T-helper 17 cell (primary cell): ENCODE data around the gene OR2V2. TPM values are rescaled to one million over a fixed set of nuclear protein-coding genes. Genes with fewer than 3 reads are reported as not detected.
A peak's percentile ranks its signal among the peaks of the same experiment; 100 is the strongest.

Experiments used
- ATAC-seq: fragments of 150-1000 bp; cut with Tn5 transposase; 2 replicates; pipeline ENCODE4 v1.10.0; 2021; ENCODE audit warnings: mild to moderate bottlenecking, moderate library complexity
- DNase-seq, 3 donors: peaks; one replicate each; pipeline versions ENCODE4 v3.0.0 to v3.0.0-alpha.2; 2020 to 2021
- H3K9me3 ChIP-seq: one replicate; pipeline ENCODE4 v1.7.0; 2013; ENCODE audit warnings: low read length, mild to moderate bottlenecking; ENCODE audit not compliant: control insufficient read depth, poor library complexity, severe bottlenecking
- H3K27ac Mint-ChIP-seq: one replicate; pipeline ENCODE4 v1.8.0; 2022; ENCODE audit warnings: mild to moderate bottlenecking, moderate library complexity, mixed read lengths
- H3K27me3 Mint-ChIP-seq: one replicate; pipeline ENCODE4 v1.8.0; 2022; ENCODE audit warnings: mixed read lengths
- H3K36me3 Mint-ChIP-seq: one replicate; pipeline ENCODE4 v1.8.0; 2022; ENCODE audit warnings: low read depth, mixed read lengths
- H3K4me1 Mint-ChIP-seq: one replicate; pipeline ENCODE4 v1.8.0; 2022; ENCODE audit warnings: mild to moderate bottlenecking, mixed read lengths
- H3K4me3 Mint-ChIP-seq: one replicate; pipeline ENCODE4 v1.8.0; 2022; ENCODE audit warnings: mild to moderate bottlenecking, moderate library complexity, mixed read lengths
- total RNA-seq, 4 donors: library from RNA in 2 of 4; stranded (reverse) in 2 of 4; gene quantifications; one replicate each; pipeline ENCODE4 v1.2.3 and lab custom pipeline; 2022 to 2026

Gene OR2V2
- total RNA-seq, 2 donors from 2014 or later: not detected

GRCh38 chr5:181136361-181136955 lies 10.9 kb upstream of the OR2V2 start:
- DNase-seq (no peak), ATAC-seq (no peak)
- no peaks in the 10 kb centered on the region for H3K4me1 Mint-ChIP-seq
- no peak overlapping the region for H3K4me3 Mint-ChIP-seq
- H3K27me3 Mint-ChIP-seq: peaks cover 29% of the 10 kb centered on the region
- no peak overlapping the region for H3K27ac Mint-ChIP-seq
- peaks cover 5% of the 10 kb centered on the region for H3K36me3 Mint-ChIP-seq
- H3K9me3 ChIP-seq: peaks cover 4% of the 10 kb centered on the region

DNA sequence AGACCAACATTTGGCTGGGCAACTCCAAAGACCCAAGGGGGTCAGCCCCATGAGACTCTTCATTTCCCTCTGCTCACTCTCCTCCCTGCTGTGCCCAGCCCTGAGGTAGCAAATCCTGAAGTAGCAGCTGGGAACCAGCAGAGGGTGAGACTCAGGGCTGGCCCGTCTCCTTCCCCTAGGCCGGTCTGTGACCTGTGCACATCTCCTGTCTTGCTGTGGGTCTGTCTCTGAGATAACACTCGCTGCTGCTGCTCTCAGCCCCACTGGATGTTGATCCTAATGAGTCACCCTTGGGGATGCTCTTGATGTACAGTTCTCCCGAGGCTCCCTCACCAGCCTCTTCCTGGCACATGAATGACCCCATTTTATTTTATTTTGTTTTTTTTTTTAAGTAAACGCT lies 9.1 kb upstream of the OR2V2 start:
- Mint-ChIP-seq H3K36me3 (peaks cover 3% of the 10 kb centered on the region), H3K27ac (no peak overlapping the region), H3K4me3 (no peak overlapping the region), H3K4me1 (no peaks in the 10 kb centered on the region), H3K27me3 (peaks cover 27% of the 10 kb centered on the region)
- DNase-seq (no peak), ATAC-seq (no peak)
- H3K9me3 ChIP-seq: peaks cover 4% of the 10 kb centered on the region

- peaks cover 4% of the 10 kb centered on the region for H3K9me3 ChIP-seq
- peaks cover 39% of the 10 kb centered on the region for H3K27me3 Mint-ChIP-seq
- H3K27ac Mint-ChIP-seq: no peak overlapping the region
- H3K36me3 Mint-ChIP-seq: no peaks in the 10 kb centered on the region
- no peaks in the 10 kb centered on the region for H3K4me1 Mint-ChIP-seq
- ATAC-seq (no peak), DNase-seq (no peak)
- H3K4me3 Mint-ChIP-seq: no peak overlapping the region
Measured at GRCh38 chr5:181140766-181141165, 6.6 kb upstream of the OR2V2 start.

- ATAC-seq (no peak), DNase-seq (no peak)
- H3K27ac Mint-ChIP-seq: no peak overlapping the region
- no peaks in the 10 kb centered on the region for H3K36me3 Mint-ChIP-seq
- no peaks in the 10 kb centered on the region for H3K4me1 Mint-ChIP-seq
- peaks cover 4% of the 10 kb centered on the region for H3K9me3 ChIP-seq
- H3K27me3 Mint-ChIP-seq: peaks cover 47% of the 10 kb centered on the region
- H3K4me3 Mint-ChIP-seq: no peak overlapping the region
Measured at GRCh38 chr5:181142054-181142453, 5.3 kb upstream of the OR2V2 start.

- H3K9me3 ChIP-seq: no peaks in the 10 kb centered on the region
- Mint-ChIP-seq H3K27ac (no peak overlapping the region), H3K27me3 (peaks cover 74% of the 10 kb centered on the region), H3K4me3 (no peak overlapping the region), H3K36me3 (peaks cover 10% of the 10 kb centered on the region), H3K4me1 (no peaks in the 10 kb centered on the region)
- no peak for DNase-seq
- no peak for ATAC-seq
Measured at GRCh38 chr5:181145133-181145532, 2.3 kb upstream of the OR2V2 start.

DNA sequence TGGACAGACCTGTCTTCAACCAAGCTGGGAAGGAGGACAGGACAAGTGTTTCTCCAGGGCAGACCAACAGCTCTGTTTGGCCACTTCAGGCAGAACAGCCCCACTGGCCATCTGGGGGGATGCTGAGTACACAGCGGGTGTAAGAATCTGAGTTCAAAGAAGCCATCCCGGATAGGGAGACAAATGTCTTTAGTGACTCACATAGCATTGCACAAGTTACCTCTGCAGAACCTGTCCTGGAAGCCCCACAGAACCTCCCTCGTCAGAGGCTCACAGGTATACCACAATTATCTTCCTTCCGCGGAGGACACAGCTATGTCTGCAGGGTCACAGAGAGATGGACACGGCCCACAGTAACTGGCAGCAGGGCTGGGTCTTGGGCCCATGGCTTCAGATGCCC lies 2.0 kb downstream of the OR2V2 start:
- Mint-ChIP-seq H3K27me3 (peaks cover 76% of the 10 kb centered on the region), H3K4me3 (no peak overlapping the region)
- no peak for ATAC-seq

GRCh38 chr5:181149806-181150733 lies 2.7 kb downstream of the OR2V2 start:
- peaks cover 72% of the 10 kb centered on the region for H3K27me3 Mint-ChIP-seq
- DNase-seq (no peak), ATAC-seq (no peak)

More for the DNA sequence above, 2.0 kb downstream of the OR2V2 start:
- peaks cover 2% of the 10 kb centered on the region for H3K4me1 Mint-ChIP-seq
- DNase-seq: no peak
- no peaks in the 10 kb centered on the region for H3K9me3 ChIP-seq
- no peak overlapping the region for H3K27ac Mint-ChIP-seq
- peaks cover 13% of the 10 kb centered on the region for H3K36me3 Mint-ChIP-seq

GRCh38 chr5:181151146-181151545 lies 3.8 kb downstream of the OR2V2 start:
- H3K9me3 ChIP-seq: no peaks in the 10 kb centered on the region
- H3K27ac Mint-ChIP-seq: no peak overlapping the region
- H3K4me3 Mint-ChIP-seq: no peak overlapping the region
- peaks cover 74% of the 10 kb centered on the region for H3K27me3 Mint-ChIP-seq
- no peak for DNase-seq
- peaks cover 20% of the 10 kb centered on the region for H3K36me3 Mint-ChIP-seq
- H3K4me1 Mint-ChIP-seq: peaks cover 2% of the 10 kb centered on the region
- ATAC-seq: no peak

More at GRCh38 chr5:181149806-181150733, 2.7 kb downstream of the OR2V2 start:
- H3K36me3 Mint-ChIP-seq: peaks cover 14% of the 10 kb centered on the region
- no peak overlapping the region for H3K27ac Mint-ChIP-seq
- no peak overlapping the region for H3K4me3 Mint-ChIP-seq
- no peaks in the 10 kb centered on the region for H3K9me3 ChIP-seq
- peaks cover 2% of the 10 kb centered on the region for H3K4me1 Mint-ChIP-seq

GRCh38 chr5:181152406-181152805 lies 5.0 kb downstream of the OR2V2 start:
- DNase-seq: no peak
- Mint-ChIP-seq H3K36me3 (peaks cover 20% of the 10 kb centered on the region), H3K4me1 (peaks cover 5% of the 10 kb centered on the region), H3K4me3 (no peak overlapping the region), H3K27ac (no peak overlapping the region), H3K27me3 (peaks cover 65% of the 10 kb centered on the region)
- no peak for ATAC-seq
- H3K9me3 ChIP-seq: no peaks in the 10 kb centered on the region

DNA sequence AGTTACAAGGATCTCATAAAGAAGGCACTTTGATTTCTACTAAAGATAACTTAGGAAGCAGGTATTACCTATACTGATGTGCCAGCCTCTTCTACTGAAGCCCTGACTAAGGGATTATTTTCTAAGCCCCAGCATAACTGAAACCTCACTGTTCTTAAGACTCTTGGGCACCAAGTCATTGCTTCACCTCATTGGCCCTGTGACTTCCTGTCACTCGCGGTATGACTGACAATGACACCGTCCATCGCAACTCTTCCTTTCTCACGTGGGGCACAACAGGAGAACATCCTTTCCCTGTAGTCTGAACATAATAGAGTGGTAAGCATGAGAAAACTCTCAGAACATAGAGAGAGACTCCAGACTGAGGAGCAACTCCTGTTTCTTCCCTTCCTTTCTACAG lies 6.4 kb downstream of the OR2V2 start:
- H3K4me3 Mint-ChIP-seq: no peak overlapping the region
- no peak overlapping the region for H3K27ac Mint-ChIP-seq

DNA sequence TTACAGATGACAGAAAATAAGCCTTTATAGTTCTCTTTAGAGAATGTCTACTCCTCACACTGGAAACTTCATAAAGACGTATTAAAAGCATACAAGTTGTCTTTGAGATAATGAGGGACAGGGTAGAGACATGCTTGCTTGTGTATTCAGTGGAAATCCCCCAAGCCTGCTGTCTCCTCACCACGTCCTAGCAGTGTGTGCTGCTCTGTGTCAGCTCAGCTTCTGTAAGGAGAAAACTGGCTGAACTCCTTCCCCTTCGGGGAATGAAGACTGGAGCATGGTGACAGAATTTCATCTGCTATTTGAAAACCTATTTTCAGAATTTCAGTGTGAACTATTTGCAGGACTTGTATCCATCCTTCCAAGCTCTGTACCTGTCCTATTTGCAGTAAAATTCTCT lies 9.4 kb downstream of the OR2V2 start:
- ATAC-seq: peak; percentile 42

More for the DNA sequence above, 6.4 kb downstream of the OR2V2 start:
- Mint-ChIP-seq H3K4me1 (peaks cover 9% of the 10 kb centered on the region), H3K27me3 (peaks cover 60% of the 10 kb centered on the region), H3K36me3 (peaks cover 16% of the 10 kb centered on the region)
- DNase-seq (no peak), ATAC-seq (no peak)
- H3K9me3 ChIP-seq: no peaks in the 10 kb centered on the region

GRCh38 chr5:181158869-181159268 lies 11.5 kb downstream of the OR2V2 start:
- DNase-seq: no peak
- Mint-ChIP-seq H3K4me3 (no peak overlapping the region), H3K4me1 (peaks cover 22% of the 10 kb centered on the region), H3K27ac (peak overlapping the region; percentile 96), H3K27me3 (peaks cover 32% of the 10 kb centered on the region), H3K36me3 (peaks cover 9% of the 10 kb centered on the region)
- no peaks in the 10 kb centered on the region for H3K9me3 ChIP-seq
- ATAC-seq: no peak

More for the DNA sequence above, 9.4 kb downstream of the OR2V2 start:
- peak overlapping the region; percentile 1 for H3K27ac Mint-ChIP-seq
- H3K4me1 Mint-ChIP-seq: peaks cover 23% of the 10 kb centered on the region
- DNase-seq: no peak
- H3K36me3 Mint-ChIP-seq: peaks cover 7% of the 10 kb centered on the region
- H3K27me3 Mint-ChIP-seq: peaks cover 34% of the 10 kb centered on the region
- H3K9me3 ChIP-seq: no peaks in the 10 kb centered on the region
- no peak overlapping the region for H3K4me3 Mint-ChIP-seq

GRCh38 chr5:181159286-181160151 lies 12.1 kb downstream of the OR2V2 start:
- H3K4me1 Mint-ChIP-seq: peaks cover 20% of the 10 kb centered on the region
- ATAC-seq: peak; percentile 69
- H3K27me3 Mint-ChIP-seq: peaks cover 38% of the 10 kb centered on the region

More at GRCh38 chr5:181159286-181160151, 12.1 kb downstream of the OR2V2 start:
- H3K4me3 Mint-ChIP-seq: peak overlapping the region; percentile 87
- peaks cover 2% of the 10 kb centered on the region for H3K9me3 ChIP-seq
- H3K27ac Mint-ChIP-seq: peak overlapping the region; percentile 96
- DNase-seq: peak; percentile 78 to 95 (median 81)
- H3K36me3 Mint-ChIP-seq: peaks cover 9% of the 10 kb centered on the region
